GM19023 (cell line): ENCODE results near the gene LIMCH1.
"Not testable (repeated sequence)": the region's sequence is repeated elsewhere in the genome, so short reads cannot be mapped to it uniquely, and the experiment has no call there.

Experiments
- ATAC-seq: cut with Tn5 transposase; IDR thresholded peaks from one replicate; pipeline ENCODE4 v1.9.1; 2021; ENCODE audit warnings: mild to moderate bottlenecking, moderate library complexity; ENCODE audit not compliant: unreplicated experiment

The LIMCH1 gene

GRCh38 chr4:41538017-41538733 lies at the start of gene LIMCH1:
TSS of gene LIMCH1 (plus strand) at chr4:41538157. CDS start at chr4:41605996, 67,839 bp downstream.
- no peak for ATAC-seq

- not testable (repeated sequence) for ATAC-seq
Measured at GRCh38 chr4:41491081-41491576, 46.8 kb upstream of the LIMCH1 start.

DNA sequence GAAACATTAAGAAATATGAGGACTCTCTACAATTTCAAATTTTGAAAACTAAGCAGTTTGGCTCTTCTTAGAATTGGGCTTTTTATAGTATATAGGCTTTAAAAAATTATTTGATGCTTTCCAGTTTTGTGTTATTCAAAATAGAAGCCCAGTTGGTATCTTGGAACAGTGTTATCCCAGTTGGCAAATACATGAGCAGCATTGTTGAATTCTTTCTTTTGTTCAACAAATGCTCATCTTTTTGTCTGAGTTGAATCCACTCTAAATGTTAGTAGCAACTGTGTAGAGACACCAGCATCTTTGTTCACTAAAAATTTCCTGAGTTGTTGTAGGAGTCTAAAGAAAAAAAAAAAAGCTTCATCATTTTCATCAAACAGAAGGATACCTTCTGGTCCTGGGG lies 41.0 kb upstream of the LIMCH1 start:
- no peak for ATAC-seq

- ATAC-seq = no peak
Measured at GRCh38 chr4:41498177-41498576, 39.8 kb upstream of the LIMCH1 start.

DNA sequence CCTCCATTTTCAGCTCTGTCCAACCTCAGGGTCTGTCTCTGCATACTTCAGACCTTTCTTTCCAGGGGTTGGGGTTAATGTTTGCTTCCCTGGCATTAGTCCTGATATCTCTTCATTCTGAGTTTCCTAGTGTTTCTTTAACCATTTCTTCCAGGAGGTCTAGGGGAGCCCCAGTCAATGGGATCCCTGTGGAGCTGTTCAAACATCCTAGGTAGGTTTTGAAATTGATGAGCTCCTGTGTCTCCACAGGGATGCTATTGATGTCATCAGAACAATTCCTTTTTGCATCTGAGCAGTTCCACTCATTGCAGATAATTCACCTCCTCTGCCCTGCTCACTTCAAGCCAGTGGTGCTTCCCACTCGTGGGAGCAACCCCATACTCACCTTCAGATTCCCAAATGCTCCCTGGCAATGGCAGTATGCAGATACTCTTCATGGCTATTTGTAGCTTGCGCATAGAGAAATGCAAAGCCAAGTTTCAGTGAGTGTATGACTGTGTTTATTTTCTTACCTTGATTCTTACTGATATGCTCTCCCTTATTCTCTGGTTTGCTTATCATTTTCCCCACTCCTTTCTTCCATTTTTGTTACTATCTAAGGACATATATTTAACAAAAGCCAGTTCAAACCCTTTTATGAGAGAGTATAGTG lies 33.7 kb upstream of the LIMCH1 start:
- no peak for ATAC-seq

- ATAC-seq = no peak
Measured at GRCh38 chr4:41505161-41505661, 32.7 kb upstream of the LIMCH1 start.

GRCh38 chr4:41506130-41506529 lies 31.8 kb upstream of the LIMCH1 start:
- no peak for ATAC-seq

DNA sequence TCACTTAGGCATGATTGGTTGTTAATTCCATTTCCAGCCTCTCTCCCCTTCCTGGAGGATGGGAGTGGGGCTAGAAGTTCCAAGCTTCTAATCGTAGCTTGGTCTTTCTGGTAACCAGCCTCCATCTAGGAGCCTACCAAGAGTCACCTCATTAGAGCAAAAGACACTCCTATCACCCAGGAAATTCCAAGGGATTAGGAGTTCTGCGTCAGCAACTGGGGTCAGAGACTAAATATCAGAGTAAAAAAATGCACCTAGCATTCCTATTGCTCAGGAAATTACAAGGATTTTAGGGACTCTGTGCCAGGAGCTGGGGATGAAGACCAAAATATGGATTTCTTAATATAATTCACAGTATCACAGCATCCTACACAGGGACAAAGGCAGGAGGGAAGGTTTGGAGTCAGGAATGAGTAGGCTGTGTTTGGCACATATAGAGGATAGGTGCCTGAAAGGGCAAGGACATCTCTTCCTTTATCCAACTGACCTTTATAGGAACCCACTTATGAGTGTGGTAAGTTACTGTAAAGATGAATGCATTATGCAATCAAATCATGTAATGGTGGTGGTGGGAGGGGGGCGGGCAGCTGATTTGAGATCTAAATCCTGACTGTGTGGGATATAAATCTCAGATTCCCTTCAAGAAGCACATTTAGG lies 30.5 kb upstream of the LIMCH1 start:
- ATAC-seq = no peak

- no peak for ATAC-seq
Measured at GRCh38 chr4:41509451-41509866, 28.5 kb upstream of the LIMCH1 start.

DNA sequence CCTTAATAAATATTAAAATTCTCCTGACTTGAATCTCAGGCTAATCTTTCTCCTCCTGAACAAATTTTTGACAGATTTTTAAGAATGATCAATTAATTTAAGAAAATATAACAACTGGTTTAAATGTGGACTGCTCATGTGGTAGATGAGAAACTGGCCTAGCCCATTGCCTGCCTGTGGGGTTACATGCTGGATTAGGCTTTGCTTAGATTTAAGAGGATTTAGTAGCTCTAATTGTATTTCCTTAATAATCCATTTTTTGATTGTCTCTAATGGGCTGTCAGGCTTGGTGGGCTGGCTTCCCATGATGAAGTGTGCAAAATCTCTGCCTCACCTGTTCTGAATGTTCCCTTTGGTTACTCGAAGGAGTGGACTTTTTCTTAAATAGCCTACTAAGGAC lies 27.8 kb upstream of the LIMCH1 start:
- no peak for ATAC-seq

DNA sequence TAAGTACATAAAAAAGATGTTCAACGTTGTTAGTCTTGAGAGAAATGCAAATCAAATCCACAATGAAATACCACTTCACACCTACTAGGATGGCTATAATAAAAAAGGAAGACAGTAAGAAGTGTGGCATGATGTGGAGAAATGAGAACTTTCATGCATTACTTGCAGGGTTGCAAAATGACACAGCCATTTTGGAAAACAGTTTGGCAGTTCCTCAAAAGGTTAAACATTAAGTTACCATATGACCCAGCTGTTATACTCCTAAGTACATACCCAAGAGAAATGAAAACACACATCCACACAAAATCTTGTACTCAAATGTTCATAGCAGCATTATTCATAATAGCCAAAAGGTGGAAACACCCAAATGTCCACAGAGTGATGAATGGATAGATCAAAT lies 25.8 kb upstream of the LIMCH1 start:
- no peak for ATAC-seq

- ATAC-seq = no peak
Measured at GRCh38 chr4:41512596-41512995, 25.4 kb upstream of the LIMCH1 start.

GRCh38 chr4:41514169-41514568 lies 23.8 kb upstream of the LIMCH1 start:
- ATAC-seq = no peak

- no peak for ATAC-seq
Measured at GRCh38 chr4:41514766-41515481, 23.0 kb upstream of the LIMCH1 start.

DNA sequence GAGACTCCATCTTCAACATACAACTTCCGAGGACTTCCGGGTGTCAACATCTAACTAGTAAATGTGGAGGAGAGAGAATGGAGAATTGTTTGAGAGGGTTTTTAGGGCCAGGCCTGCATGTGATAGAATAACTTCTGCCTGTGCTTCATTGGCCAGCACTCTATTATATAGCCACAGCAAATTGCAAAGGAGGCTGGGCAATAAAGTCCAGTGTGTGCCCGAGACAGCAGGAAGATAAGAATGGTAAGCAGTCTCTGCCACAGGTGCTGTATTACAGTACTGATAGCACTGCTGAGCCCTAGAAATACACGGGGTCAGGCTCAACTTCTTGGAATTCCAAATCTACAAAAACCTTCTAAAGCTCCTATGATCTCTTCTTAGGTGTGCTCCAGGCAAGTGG lies 20.8 kb upstream of the LIMCH1 start:
- no peak for ATAC-seq

GRCh38 chr4:41517747-41518146 lies 20.2 kb upstream of the LIMCH1 start:
- ATAC-seq = no peak

GRCh38 chr4:41524425-41524824 lies 13.5 kb upstream of the LIMCH1 start:
- ATAC-seq = no peak

DNA sequence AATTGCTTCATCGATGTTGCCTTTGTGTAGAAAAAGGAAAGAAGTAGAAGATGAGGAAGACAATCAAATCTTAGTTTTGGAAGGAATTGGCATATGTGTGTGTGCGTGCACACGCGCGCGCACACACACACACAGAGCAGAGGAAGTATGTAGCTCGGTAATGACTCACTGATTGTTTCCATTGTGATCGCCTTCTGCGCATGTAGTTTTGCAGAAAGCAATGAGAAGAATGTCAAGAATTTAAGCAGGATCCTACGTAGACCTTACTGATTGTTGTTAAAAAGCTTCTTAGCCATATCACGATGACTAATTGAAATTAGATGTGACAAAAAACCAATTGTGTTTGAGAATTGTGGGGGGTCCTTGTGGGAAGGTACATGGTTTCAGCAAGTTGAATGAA lies 12.8 kb upstream of the LIMCH1 start:
- no peak for ATAC-seq

GRCh38 chr4:41526628-41527027 lies 11.3 kb upstream of the LIMCH1 start:
- no peak for ATAC-seq

DNA sequence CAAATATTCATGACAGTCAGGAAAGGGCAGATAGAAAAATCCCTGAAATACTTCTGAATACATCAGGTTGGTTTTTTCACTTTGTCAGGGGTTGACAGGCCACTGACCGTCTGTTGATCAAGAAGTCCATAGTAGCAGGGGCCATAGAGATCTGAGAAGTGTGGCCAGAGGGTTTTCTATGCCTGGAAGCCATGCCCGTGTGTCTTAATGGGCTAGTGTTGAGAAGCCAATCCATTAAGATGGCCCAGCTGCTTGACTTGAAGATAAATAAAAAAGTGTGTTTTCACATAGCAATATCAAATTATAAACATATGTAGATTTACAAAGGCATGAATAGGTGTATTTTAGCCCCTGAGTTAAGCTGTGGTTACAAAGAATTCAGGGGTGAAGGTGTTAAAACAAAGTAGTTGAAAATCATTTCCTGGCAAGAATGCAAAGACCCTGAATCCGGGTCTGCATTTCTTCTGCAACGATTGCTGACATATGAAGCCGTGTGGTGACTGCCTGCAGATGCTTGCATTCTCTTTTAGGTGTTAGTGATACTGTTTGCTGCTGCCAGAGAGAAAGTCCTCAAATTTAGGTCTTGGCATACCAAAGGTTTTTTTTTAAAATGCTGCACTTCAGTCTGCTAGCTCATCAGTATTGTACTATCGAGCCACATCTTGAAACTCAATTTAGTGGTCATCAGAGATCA lies 9.3 kb upstream of the LIMCH1 start:
- ATAC-seq = no peak
